Adrenal gland (tissue), 12 donors: ENCODE measurements around the gene RAD51B. TPM values are rescaled to one million over a fixed set of nuclear protein-coding genes. Genes with fewer than 3 reads are reported as not detected.

Experiments
- DNase-seq, 7 donors: peaks; one replicate each; pipeline ENCODE4 v3.0.0-alpha.2; 2019 to 2020
- H3K27ac ChIP-seq, 5 donors: fragments of 200-600 bp; sonication (generic) in 4 of 5; 1 replicate in 3 of 5; 2 replicates in 2 of 5; pipeline versions ENCODE4 v1.5.1 to v1.8.0; 2016 to 2020; ENCODE audit warnings: mild to moderate bottlenecking in 1 of 5
- H3K27me3 ChIP-seq: fragments of 200-600 bp; 2 replicates; pipeline ENCODE4 v1.8.0; 2021
- H3K36me3 ChIP-seq, 2 donors: fragments of 200-600 bp; replicated peaks in 1 of 2; 1 replicate in 1 of 2; 2 replicates in 1 of 2; pipeline versions ENCODE4 v1.5.1 to v1.8.0; 2018 to 2022
- H3K4me1 ChIP-seq, 2 donors: fragments of 200-600 bp; replicated peaks in 1 of 2; 1 replicate in 1 of 2; 2 replicates in 1 of 2; pipeline versions ENCODE4 v1.5.1 to v1.8.0; 2018 to 2021
- H3K4me3 ChIP-seq, 4 donors: fragments of 200-600 bp; sonication (generic) in 3 of 4; one replicate each; pipeline ENCODE4 v1.5.1; 2016 to 2018
- H3K9me3 ChIP-seq, 3 donors: fragments of 200-600 bp; sonication (generic) in 1 of 3; replicated peaks in 1 of 3; 1 replicate in 2 of 3; 2 replicates in 1 of 3; pipeline versions ENCODE4 v1.5.1 to v1.8.0; 2016 to 2021
- CTCF ChIP-seq, 6 experiments: fragments of 450-650 bp in 4 of 6; fragments of 200-600 bp in 2 of 6; sonication (generic) in 1 of 6; IDR thresholded peaks; 1 replicate in 5 of 6; 2 replicates in 1 of 6; pipeline versions ENCODE4 v1.5.1 to v1.8.0; 2016 to 2021; ENCODE audit warnings: antibody characterized with exemption in 6 of 6, mild to moderate bottlenecking in 2 of 6, moderate library complexity in 1 of 6
- POLR2A ChIP-seq, 2 donors: fragments of 450-650 bp; IDR thresholded peaks; one replicate each; pipeline ENCODE4 v1.6.1; 2017; ENCODE audit warnings: antibody characterized with exemption in 2 of 2, mild to moderate bottlenecking in 2 of 2, moderate library complexity in 1 of 2
- WGBS, 4 donors: extraction: QIAGEN DNeasy Blood & Tissue Kit in 2 of 4; methylation state at CpG; one replicate each; pipeline versions ENCODE4 v1.1.5 to v1.1.7; 2013 to 2017; 5-methylcytosine and 5-hydroxymethylcytosine counted together
- intact Hi-C, 2 donors: fragments of 100-400 bp; cut with DNase I; formaldehyde crosslinking; loops; one replicate each; pipeline versions ENCODE4 v1.14.1 to v1.15.0; 2022 to 2023
- polyA plus RNA-seq, 3 donors: library from polyadenylated mRNA; stranded (reverse); fragments of 200-250 nt in 2 of 3; fragments of 350-450 nt in 1 of 3; fragmentation: Illumina TruSeq in 1 of 3; extraction: RNeasy Lipid Tissue Mini Kit (QIAGEN cat#74804) in 1 of 3; gene quantifications; one replicate each; pipeline ENCODE4 v1.2.3, GENCODE V29; 2013 to 2014
- total RNA-seq, 9 donors: library from RNA; depleted of rRNA in 4 of 9; stranded (reverse); fragments of >200 nt in 4 of 9; fragments of 120-200 nt in 1 of 9; fragmentation: NEBNext Ultra II Directional in 1 of 9; extraction: Animal tissue kit (Norgen Biotek cat#: 25700) in 1 of 9; gene quantifications; one replicate each; pipeline versions ENCODE4 v1.1.0 to v1.2.4, GENCODE V29; 2013 to 2023
- donor health status: healthy with polysubstance abuse.
- donor health status: Bipolar disorder and iron deficiency.
- donor health status: DM: yes; HTN: yes; CAD: no.
- donor health status: DM: no; HTN: no; CAD: no.
- donor health status: DM: no; HTN: no; CAD: no.
- donor health status: DM: yes; HTN: yes; CAD: no.

Gene RAD51B
- total and polyA plus RNA-seq, 12 donors: 2.3 to 24.6 (median 12.4) TPM

DNA sequence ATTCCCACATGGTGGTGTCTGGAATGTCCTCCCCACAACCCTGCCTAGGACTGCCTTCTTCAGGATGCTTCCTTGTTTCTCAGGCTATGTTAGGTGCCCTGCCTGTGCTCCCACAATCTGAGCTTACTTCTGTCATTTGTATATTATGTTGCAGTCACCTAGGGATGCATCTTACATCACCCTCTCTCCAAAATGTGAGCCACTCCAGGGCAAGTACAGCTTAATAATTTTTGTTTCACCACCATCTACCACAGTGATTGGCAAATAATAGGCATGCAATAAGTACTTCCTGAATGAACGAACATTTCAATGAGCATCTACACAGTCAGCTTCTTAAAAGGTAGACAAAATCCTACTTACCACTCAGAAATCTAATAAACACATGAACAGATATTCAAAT lies 40.8 kb upstream of the RAD51B start:
- peaks cover 0 to 97% of the 10 kb centered on the region in 2 donors for H3K36me3 ChIP-seq
- intact Hi-C loops: no loop called here

DNA sequence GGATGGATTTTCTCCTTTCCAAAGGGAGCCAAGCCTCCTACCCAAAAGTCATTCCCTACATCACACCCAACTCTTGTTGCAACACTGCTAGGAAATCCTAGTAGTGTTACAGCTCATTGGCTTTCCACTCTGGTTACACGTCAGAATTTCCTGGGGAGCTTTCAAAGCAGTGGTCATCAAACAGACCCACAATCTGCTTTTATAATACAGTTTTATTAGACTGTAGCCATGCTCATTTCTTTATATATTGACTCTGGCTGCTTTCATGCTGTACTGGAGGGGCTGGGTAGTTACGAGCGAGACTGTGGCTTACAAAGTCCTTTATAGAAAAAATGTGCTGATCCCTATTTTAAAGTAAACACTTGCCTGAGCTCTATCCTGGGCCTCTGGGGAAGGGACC lies 37.5 kb upstream of the RAD51B start:
- TF ChIP-seq CTCF (IDR thresholded peaks at IDR 0.05) (no peak), POLR2A (IDR thresholded peaks at IDR 0.05) (no peak)
- Histone ChIP-seq H3K36me3 (peaks cover 0 to 98% of the 10 kb centered on the region in 2 donors), H3K4me1 (no peaks in the 10 kb centered on the region), H3K27ac (no peak overlapping the region), H3K9me3 (no peaks in the 10 kb centered on the region), H3K4me3 (no peak overlapping the region), H3K27me3 (no peaks in the 10 kb centered on the region)
- WGBS, 4 donors: 29 to 93% (median 47%) methylated on average over 3 of the region's 3 CpGs
- no peak for DNase-seq
- intact Hi-C loops: no loop called here

More for the DNA sequence above, 40.8 kb upstream of the RAD51B start:
- no peaks in the 10 kb centered on the region for H3K9me3 ChIP-seq
- no peaks in the 10 kb centered on the region for H3K4me1 ChIP-seq
- H3K27me3 ChIP-seq: no peaks in the 10 kb centered on the region
- no peak overlapping the region for H3K4me3 ChIP-seq
- H3K27ac ChIP-seq: no peak overlapping the region
- WGBS, 4 donors: 72 to 89% (median 81%) methylated on average over 1 of the region's 1 CpG
- DNase-seq: no peak
- TF ChIP-seq CTCF (IDR thresholded peaks at IDR 0.05) (no peak), POLR2A (IDR thresholded peaks at IDR 0.05) (no peak)

DNA sequence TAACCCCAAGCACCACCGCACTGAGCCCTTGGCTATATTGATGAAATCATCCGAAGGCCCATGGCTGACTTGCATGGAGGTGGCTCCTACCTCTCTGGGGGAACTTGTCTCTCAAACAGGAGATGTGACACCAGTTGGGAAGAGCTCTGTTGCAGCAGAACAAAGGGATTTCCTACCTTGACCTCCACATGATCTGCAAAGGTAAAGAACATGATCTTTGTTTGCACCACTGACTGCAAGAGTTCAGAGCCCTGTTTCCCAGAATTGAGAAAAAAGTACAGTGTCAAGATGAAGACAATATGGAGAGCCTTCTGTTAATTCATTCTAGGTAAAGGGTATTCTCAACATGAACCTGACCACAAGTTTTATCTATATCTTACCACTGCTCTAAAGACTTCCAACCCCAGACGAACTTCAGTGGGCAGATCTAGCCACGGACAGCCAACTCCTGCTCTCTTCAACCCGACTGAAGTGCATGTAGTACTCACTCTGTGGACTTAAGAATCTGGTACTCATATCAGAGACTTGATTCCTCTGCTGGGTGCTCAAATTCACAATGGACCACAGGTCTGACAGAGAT lies 35.2 kb upstream of the RAD51B start:
- peaks cover 0 to 98% of the 10 kb centered on the region in 2 donors for H3K36me3 ChIP-seq
- intact Hi-C loops: no loop called here
- H3K27ac ChIP-seq: no peak overlapping the region
- no peak overlapping the region for H3K4me3 ChIP-seq
- no peaks in the 10 kb centered on the region for H3K4me1 ChIP-seq
- TF ChIP-seq POLR2A (IDR thresholded peaks at IDR 0.05) (no peak), CTCF (IDR thresholded peaks at IDR 0.05) (no peak)
- 90 to 94% (median 93%) methylated on average over 5 of the region's 5 CpGs for WGBS, 4 donors
- no peaks in the 10 kb centered on the region for H3K9me3 ChIP-seq
- no peak for DNase-seq
- H3K27me3 ChIP-seq: no peaks in the 10 kb centered on the region

- Histone ChIP-seq H3K36me3 (peaks cover 0 to 98% of the 10 kb centered on the region in 2 donors), H3K27ac (no peak overlapping the region), H3K9me3 (no peaks in the 10 kb centered on the region), H3K27me3 (no peaks in the 10 kb centered on the region), H3K4me1 (no peaks in the 10 kb centered on the region), H3K4me3 (no peak overlapping the region)
- intact Hi-C loops: no loop called here
- DNase-seq: no peak
- TF ChIP-seq CTCF (IDR thresholded peaks at IDR 0.05) (no peak), POLR2A (IDR thresholded peaks at IDR 0.05) (no peak)
- 92 to 95% (median 94%) methylated on average over 4 of the region's 4 CpGs for WGBS, 4 donors
These were observed 34.1 kb upstream of the RAD51B start for GRCh38 chr14:67785270-67786109.
